Adrenal gland (tissue), 5 donors: ENCODE data around the gene TMEM163.

Experiments used
- POLR2A ChIP-seq, 2 donors: fragments of 450-650 bp; IDR thresholded peaks; one replicate each; pipeline ENCODE4 v1.6.1; 2017; ENCODE audit warnings: antibody characterized with exemption in 2 of 2, mild to moderate bottlenecking in 2 of 2, moderate library complexity in 1 of 2
- TF ChIP-seq, protein P1 (sequence below), 6 experiments: fragments of 450-650 bp in 4 of 6; fragments of 200-600 bp in 2 of 6; sonication (generic) in 1 of 6; IDR thresholded peaks; 1 replicate in 5 of 6; 2 replicates in 1 of 6; pipeline versions ENCODE4 v1.5.1 to v1.8.0; 2016 to 2021; ENCODE audit warnings: antibody characterized with exemption in 6 of 6, mild to moderate bottlenecking in 2 of 6, moderate library complexity in 1 of 6
- donor health status: DM: no; HTN: no; CAD: no.

DNA sequence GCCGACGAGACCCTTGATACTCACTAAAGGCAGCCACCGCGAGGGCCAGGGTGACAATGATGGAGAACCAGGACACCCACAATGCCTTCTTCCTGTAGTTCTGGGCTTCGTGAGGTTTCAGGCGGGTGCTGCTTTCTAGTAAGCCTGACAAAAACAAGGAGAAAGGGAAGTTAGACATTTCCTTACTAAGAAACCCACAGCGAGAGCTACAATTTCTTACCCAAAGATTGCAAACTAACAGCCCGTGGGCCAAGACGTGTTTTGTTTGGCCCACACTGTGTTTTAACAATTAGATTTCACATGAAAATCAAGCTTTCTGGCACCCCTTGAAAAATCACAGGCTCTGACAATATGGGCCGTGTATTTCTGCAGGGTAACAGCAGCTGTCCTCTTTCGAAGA, 5.6 kb downstream of the TMEM163 start:
- TF ChIP-seq, protein P1, sequence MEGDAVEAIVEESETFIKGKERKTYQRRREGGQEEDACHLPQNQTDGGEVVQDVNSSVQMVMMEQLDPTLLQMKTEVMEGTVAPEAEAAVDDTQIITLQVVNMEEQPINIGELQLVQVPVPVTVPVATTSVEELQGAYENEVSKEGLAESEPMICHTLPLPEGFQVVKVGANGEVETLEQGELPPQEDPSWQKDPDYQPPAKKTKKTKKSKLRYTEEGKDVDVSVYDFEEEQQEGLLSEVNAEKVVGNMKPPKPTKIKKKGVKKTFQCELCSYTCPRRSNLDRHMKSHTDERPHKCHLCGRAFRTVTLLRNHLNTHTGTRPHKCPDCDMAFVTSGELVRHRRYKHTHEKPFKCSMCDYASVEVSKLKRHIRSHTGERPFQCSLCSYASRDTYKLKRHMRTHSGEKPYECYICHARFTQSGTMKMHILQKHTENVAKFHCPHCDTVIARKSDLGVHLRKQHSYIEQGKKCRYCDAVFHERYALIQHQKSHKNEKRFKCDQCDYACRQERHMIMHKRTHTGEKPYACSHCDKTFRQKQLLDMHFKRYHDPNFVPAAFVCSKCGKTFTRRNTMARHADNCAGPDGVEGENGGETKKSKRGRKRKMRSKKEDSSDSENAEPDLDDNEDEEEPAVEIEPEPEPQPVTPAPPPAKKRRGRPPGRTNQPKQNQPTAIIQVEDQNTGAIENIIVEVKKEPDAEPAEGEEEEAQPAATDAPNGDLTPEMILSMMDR (IDR thresholded peaks at IDR 0.05), result no peak
- no peak for TF ChIP-seq POLR2A (IDR thresholded peaks at IDR 0.05)
